Loucy (cell line): Measurements from ENCODE around the gene FZR1.

Experiments
- H2AFZ ChIP-seq: fragments of 200-600 bp; sonication (generic); 2 replicates; pipeline ENCODE4 v1.6.0; 2016; ENCODE audit warnings: antibody characterized with exemption, mild to moderate bottlenecking, low read length, moderate library complexity
- H3F3A ChIP-seq: fragments of 200-600 bp; 2 replicates; pipeline ENCODE4 v1.6.0; 2016; ENCODE audit warnings: antibody characterized with exemption, low read depth, mild to moderate bottlenecking
- H3K27me3 ChIP-seq: fragments of 200-600 bp; sonication (generic); 2 replicates; pipeline ENCODE4 v1.6.1; 2014; ENCODE audit warnings: low read length, mild to moderate bottlenecking; ENCODE audit not compliant: insufficient read depth, poor library complexity, severe bottlenecking
- H3K36me3 ChIP-seq: fragments of 200-600 bp; sonication (generic); 2 replicates; pipeline ENCODE4 v1.6.1; 2016; ENCODE audit warnings: low read length; ENCODE audit not compliant: insufficient read depth
- H3K4me1 ChIP-seq: fragments of 200-600 bp; sonication (generic); 2 replicates; pipeline ENCODE4 v1.5.1; 2014; ENCODE audit warnings: low read length, mild to moderate bottlenecking; ENCODE audit not compliant: insufficient read depth, poor library complexity, severe bottlenecking
- H3K4me2 ChIP-seq: fragments of 200-600 bp; sonication (generic); 2 replicates; pipeline ENCODE4 v1.6.0; 2014; ENCODE audit warnings: antibody characterized with exemption, low read length, low read depth, mild to moderate bottlenecking; ENCODE audit not compliant: poor library complexity, severe bottlenecking
- H3K4me3 ChIP-seq: fragments of 200-600 bp; sonication (generic); 2 replicates; pipeline ENCODE4 v1.5.1; 2014; ENCODE audit warnings: low read length, mild to moderate bottlenecking, mixed read lengths; ENCODE audit not compliant: poor library complexity, severe bottlenecking
- H3K79me2 ChIP-seq: fragments of 200-600 bp; sonication (generic); 2 replicates; pipeline ENCODE4 v1.6.1; 2014; ENCODE audit warnings: low read length; ENCODE audit not compliant: insufficient read depth
- H3K9ac ChIP-seq: fragments of 200-600 bp; sonication (generic); 2 replicates; pipeline ENCODE4 v1.6.0; 2014; ENCODE audit warnings: mild to moderate bottlenecking, low read depth, low read length, moderate library complexity; ENCODE audit not compliant: poor library complexity, severe bottlenecking
- H3K9me2 ChIP-seq: fragments of 200-600 bp; sonication (generic); replicated peaks from 2 replicates; pipeline ENCODE4 v1.6.1; 2016; ENCODE audit warnings: low read depth, low read length, mixed read lengths
- H3K9me3 ChIP-seq: fragments of 200-600 bp; sonication (generic); 2 replicates; pipeline ENCODE4 v1.6.1; 2014; ENCODE audit warnings: mild to moderate bottlenecking, antibody characterized with exemption, low read length, low read depth; ENCODE audit not compliant: insufficient read depth
- H4K20me1 ChIP-seq: fragments of 200-600 bp; sonication (generic); 2 replicates; pipeline ENCODE4 v1.6.0; 2014; ENCODE audit warnings: antibody characterized with exemption, low read length, mild to moderate bottlenecking; ENCODE audit not compliant: insufficient read depth, poor library complexity, severe bottlenecking
- EZH2phosphoT487 ChIP-seq: fragments of 200-600 bp; IDR thresholded peaks from 2 replicates; pipeline ENCODE4 v1.6.1; 2018; ENCODE audit warnings: antibody characterized with exemption, mild to moderate bottlenecking, moderate library complexity, borderline replicate concordance
- TF ChIP-seq, protein P1 (sequence below): fragments of 200-600 bp; sonication (generic); conservative IDR thresholded peaks from 2 replicates; pipeline ENCODE4 v1.5.1; 2014; ENCODE audit warnings: mild to moderate bottlenecking, antibody characterized with exemption, low read length

Gene FZR1

GRCh38 chr19:3548606-3549005 is 42.5 kb downstream of the FZR1 start:
- Histone ChIP-seq H3K9me2 (no peaks in the 10 kb centered on the region), H4K20me1 (no peaks in the 10 kb centered on the region), H3K9ac (no peak overlapping the region), H3K4me3 (no peak overlapping the region), H3F3A (no peaks in the 10 kb centered on the region), H3K9me3 (no peaks in the 10 kb centered on the region), H3K4me1 (no peaks in the 10 kb centered on the region), H2AFZ (no peak overlapping the region), H3K4me2 (no peak overlapping the region), H3K79me2 (peaks cover 7% of the 10 kb centered on the region; the same call in 1 of the 2 replicates), H3K36me3 (peaks cover 3% of the 10 kb centered on the region; the same call in 1 of the 2 replicates), H3K27me3 (no peaks in the 10 kb centered on the region)
- no peak for TF ChIP-seq EZH2phosphoT487
- TF ChIP-seq, protein P1, sequence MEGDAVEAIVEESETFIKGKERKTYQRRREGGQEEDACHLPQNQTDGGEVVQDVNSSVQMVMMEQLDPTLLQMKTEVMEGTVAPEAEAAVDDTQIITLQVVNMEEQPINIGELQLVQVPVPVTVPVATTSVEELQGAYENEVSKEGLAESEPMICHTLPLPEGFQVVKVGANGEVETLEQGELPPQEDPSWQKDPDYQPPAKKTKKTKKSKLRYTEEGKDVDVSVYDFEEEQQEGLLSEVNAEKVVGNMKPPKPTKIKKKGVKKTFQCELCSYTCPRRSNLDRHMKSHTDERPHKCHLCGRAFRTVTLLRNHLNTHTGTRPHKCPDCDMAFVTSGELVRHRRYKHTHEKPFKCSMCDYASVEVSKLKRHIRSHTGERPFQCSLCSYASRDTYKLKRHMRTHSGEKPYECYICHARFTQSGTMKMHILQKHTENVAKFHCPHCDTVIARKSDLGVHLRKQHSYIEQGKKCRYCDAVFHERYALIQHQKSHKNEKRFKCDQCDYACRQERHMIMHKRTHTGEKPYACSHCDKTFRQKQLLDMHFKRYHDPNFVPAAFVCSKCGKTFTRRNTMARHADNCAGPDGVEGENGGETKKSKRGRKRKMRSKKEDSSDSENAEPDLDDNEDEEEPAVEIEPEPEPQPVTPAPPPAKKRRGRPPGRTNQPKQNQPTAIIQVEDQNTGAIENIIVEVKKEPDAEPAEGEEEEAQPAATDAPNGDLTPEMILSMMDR: no peak

- Histone ChIP-seq H2AFZ (no peak overlapping the region), H3K79me2 (peaks cover 8% of the 10 kb centered on the region; the same call in 1 of the 2 replicates), H3K9me2 (no peaks in the 10 kb centered on the region), H3K9me3 (no peaks in the 10 kb centered on the region), H3K9ac (no peak overlapping the region), H3F3A (no peaks in the 10 kb centered on the region), H3K36me3 (peaks cover 3% of the 10 kb centered on the region; the same call in 1 of the 2 replicates), H4K20me1 (no peaks in the 10 kb centered on the region), H3K27me3 (no peaks in the 10 kb centered on the region), H3K4me3 (no peak overlapping the region), H3K4me2 (no peak overlapping the region), H3K4me1 (peaks cover 7% of the 10 kb centered on the region)
- TF ChIP-seq, protein P1: no peak
- TF ChIP-seq EZH2phosphoT487: no peak
Measured at GRCh38 chr19:3549816-3550215, 43.7 kb downstream of the FZR1 start.

DNA sequence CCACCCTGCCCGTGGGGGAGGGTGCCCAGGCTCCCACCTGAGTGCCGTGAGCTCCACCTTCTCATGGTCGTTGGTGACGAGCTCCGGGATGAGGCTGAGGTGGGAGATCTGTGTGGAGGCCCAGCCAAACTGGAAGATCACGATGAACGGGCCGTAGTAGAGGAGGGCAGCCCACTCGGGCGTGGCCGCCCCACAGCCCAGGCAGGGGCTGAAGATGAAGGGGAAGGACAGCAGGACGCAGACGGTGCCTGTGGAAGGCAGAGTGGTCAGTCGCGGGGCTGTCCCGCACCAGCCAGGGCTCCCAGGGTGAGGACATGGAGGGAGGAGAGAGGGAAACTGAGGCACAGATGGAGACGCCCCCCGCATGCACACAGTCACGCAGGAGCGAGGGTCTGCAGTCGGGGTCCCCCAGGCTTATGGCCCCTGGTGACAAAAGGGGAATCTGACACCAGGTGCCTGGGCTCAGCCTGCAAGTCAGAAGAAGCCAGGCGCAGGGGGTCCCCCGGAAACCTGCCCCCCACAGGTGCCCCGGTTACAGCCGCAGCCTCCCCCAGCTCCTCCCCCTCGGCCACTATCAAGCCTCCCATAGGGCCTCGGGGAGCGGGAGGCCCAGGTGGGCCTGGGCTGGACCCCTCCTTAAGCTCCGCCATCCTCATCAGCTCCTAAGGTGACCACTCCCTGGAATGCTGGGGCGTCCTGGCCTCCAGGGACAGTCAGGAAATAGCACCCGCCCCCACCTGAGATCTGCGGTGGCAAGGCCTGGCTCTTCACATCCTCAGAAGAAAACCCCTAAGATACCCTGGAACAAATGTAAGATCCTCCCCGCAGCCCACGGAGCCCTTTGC is 45.1 kb downstream of the FZR1 start:
- no peaks in the 10 kb centered on the region for H3F3A ChIP-seq
- no peaks in the 10 kb centered on the region for H3K9me2 ChIP-seq
- peaks cover 3% of the 10 kb centered on the region; the same call in 1 of the 2 replicates for H3K36me3 ChIP-seq
- H3K79me2 ChIP-seq: peaks cover 22% of the 10 kb centered on the region; the same call in 1 of the 2 replicates
- peaks cover 18% of the 10 kb centered on the region for H3K4me1 ChIP-seq
- no peak overlapping the region for H3K4me2 ChIP-seq
- H3K27me3 ChIP-seq: no peaks in the 10 kb centered on the region
- no peaks in the 10 kb centered on the region for H3K9me3 ChIP-seq
- no peak overlapping the region for H3K4me3 ChIP-seq
- H3K9ac ChIP-seq: no peak overlapping the region
- peaks cover 4% of the 10 kb centered on the region for H4K20me1 ChIP-seq
- no peak for TF ChIP-seq EZH2phosphoT487
- TF ChIP-seq, protein P1: no peak
- no peak overlapping the region for H2AFZ ChIP-seq
